ENCODE data around the gene CENPP.

DNA sequence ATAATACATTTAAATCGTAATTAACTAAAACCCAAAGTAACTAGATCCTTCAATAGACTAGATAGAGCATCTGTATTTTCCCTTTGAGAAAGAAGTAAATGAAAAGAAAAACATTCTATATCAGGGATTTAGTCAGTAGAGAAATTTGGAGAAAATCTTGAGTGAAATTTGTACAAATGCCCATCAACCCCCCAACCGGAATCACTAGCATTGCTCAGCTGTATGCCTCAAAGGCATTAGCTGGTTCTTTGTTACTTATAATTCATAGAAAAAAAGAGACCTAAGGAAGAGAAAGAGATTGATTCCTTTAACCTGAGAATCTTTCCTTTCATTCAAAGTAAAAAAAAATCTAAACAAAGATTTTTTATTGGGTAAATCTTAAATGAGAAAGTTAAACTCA, 97.9 kb downstream of the CENPP start:
- TF ChIP-seq, protein P1, sequence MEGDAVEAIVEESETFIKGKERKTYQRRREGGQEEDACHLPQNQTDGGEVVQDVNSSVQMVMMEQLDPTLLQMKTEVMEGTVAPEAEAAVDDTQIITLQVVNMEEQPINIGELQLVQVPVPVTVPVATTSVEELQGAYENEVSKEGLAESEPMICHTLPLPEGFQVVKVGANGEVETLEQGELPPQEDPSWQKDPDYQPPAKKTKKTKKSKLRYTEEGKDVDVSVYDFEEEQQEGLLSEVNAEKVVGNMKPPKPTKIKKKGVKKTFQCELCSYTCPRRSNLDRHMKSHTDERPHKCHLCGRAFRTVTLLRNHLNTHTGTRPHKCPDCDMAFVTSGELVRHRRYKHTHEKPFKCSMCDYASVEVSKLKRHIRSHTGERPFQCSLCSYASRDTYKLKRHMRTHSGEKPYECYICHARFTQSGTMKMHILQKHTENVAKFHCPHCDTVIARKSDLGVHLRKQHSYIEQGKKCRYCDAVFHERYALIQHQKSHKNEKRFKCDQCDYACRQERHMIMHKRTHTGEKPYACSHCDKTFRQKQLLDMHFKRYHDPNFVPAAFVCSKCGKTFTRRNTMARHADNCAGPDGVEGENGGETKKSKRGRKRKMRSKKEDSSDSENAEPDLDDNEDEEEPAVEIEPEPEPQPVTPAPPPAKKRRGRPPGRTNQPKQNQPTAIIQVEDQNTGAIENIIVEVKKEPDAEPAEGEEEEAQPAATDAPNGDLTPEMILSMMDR (IDR thresholded peaks at IDR 0.05; ENCODE audit: low read depth, low read length), result no peak
- TF ChIP-seq POLR2A (IDR thresholded peaks at IDR 0.05; ENCODE audit: extremely low read depth, insufficient read length), result no peak
- no peak for TF ChIP-seq MYC (IDR thresholded peaks at IDR 0.05; ENCODE audit: low read depth, low read length)

Measured in NB4 (cell line).